OCI-LY7 (cell line): Measurements from ENCODE around the gene SWAP70. TPM values are rescaled to one million over a fixed set of nuclear protein-coding genes. Genes with fewer than 3 reads are reported as not detected.

Source experiments
- BruUV-seq: library from RNA; stranded (reverse); fragments of 400-500 nt; replicated peaks from 2 replicates; lab custom pipeline; 2021; lab: Mats Ljungman, UMichigan
- CTCF ChIA-PET: fragments of 300-600 bp; sonication (Branson Sonifier 250); formaldehyde crosslinking; loops from one replicate; lab custom pipeline; 2022; ENCODE audit warnings: antibody characterized with exemption; ENCODE audit not compliant: unreplicated experiment; lab: Charles Lee
- POLR2A ChIA-PET: fragments of 300-600 bp; sonication (Branson Sonifier 250); formaldehyde crosslinking; loops from one replicate; lab custom pipeline; 2022; ENCODE audit warnings: antibody characterized with exemption; lab: Charles Lee
- DNase-seq: peaks from one replicate; pipeline ENCODE4 v3.0.0-alpha.2; 2015; ENCODE audit warnings: low spot score
- H2AFZ ChIP-seq: fragments of 200-600 bp; sonication (generic), shearing (Covaris generic); 2 replicates; pipeline ENCODE4 v1.6.1; 2014; ENCODE audit warnings: mild to moderate bottlenecking, antibody characterized with exemption, low read length, moderate library complexity
- H3K27ac ChIP-seq: fragments of 200-600 bp; sonication (generic); 2 replicates; pipeline ENCODE4 v1.5.1; 2014; ENCODE audit warnings: mixed run types, low read depth, mild to moderate bottlenecking, moderate library complexity, low read length, inconsistent platforms; ENCODE audit not compliant: poor library complexity, severe bottlenecking
- H3K36me3 ChIP-seq: fragments of 200-600 bp; sonication (generic); 2 replicates; pipeline ENCODE4 v1.6.1; 2014; ENCODE audit warnings: mild to moderate bottlenecking, antibody characterized with exemption, low read length, moderate library complexity, mixed read lengths; ENCODE audit not compliant: insufficient read depth
- H3K4me1 ChIP-seq: fragments of 200-600 bp; sonication (generic); 2 replicates; pipeline ENCODE4 v1.5.1; 2014; ENCODE audit warnings: mild to moderate bottlenecking, low read length; ENCODE audit not compliant: insufficient read depth, poor library complexity, severe bottlenecking
- H3K4me2 ChIP-seq: fragments of 200-600 bp; sonication (generic); 2 replicates; pipeline ENCODE4 v1.6.1; 2014; ENCODE audit warnings: mild to moderate bottlenecking, low read length
- H3K4me3 ChIP-seq: fragments of 200-600 bp; sonication (generic); 2 replicates; pipeline ENCODE4 v1.5.1; 2014; ENCODE audit warnings: mild to moderate bottlenecking, low read depth, low read length; ENCODE audit not compliant: poor library complexity, severe bottlenecking
- H3K79me2 ChIP-seq: fragments of 200-600 bp; sonication (generic); 2 replicates; pipeline ENCODE4 v1.6.1; 2016; ENCODE audit warnings: low read depth, mild to moderate bottlenecking, low read length, moderate library complexity, mixed read lengths; ENCODE audit not compliant: insufficient read depth
- H3K9me2 ChIP-seq: fragments of 200-600 bp; sonication (generic); 2 replicates; pipeline ENCODE4 v1.6.1; 2016; ENCODE audit warnings: mild to moderate bottlenecking, low read length, mixed read lengths; ENCODE audit not compliant: insufficient read depth
- H3K9me3 ChIP-seq: fragments of 200-600 bp; sonication (generic); 2 replicates; pipeline ENCODE4 v1.6.1; 2014; ENCODE audit warnings: mild to moderate bottlenecking, mixed run types, low read length, mixed read lengths
- H4K20me1 ChIP-seq: fragments of 200-600 bp; sonication (generic); 2 replicates; pipeline ENCODE4 v1.6.1; 2014; ENCODE audit warnings: mild to moderate bottlenecking, antibody characterized with exemption, low read length, moderate library complexity, mixed read lengths; ENCODE audit not compliant: insufficient read depth
- CTCF ChIP-seq: fragments of 200-600 bp; sonication (generic); conservative IDR thresholded peaks from 2 replicates; pipeline ENCODE4 v1.5.1; 2014; ENCODE audit warnings: mild to moderate bottlenecking, antibody characterized with exemption, low read length, moderate library complexity, mixed read lengths
- EZH2phosphoT487 ChIP-seq: fragments of 200-600 bp; sonication (generic); IDR thresholded peaks from 2 replicates; pipeline ENCODE4 v1.6.1; 2018; ENCODE audit warnings: low read depth, borderline replicate concordance, mild to moderate bottlenecking, mixed run types, antibody characterized with exemption, low read length, moderate library complexity, mixed read lengths
- intact Hi-C: fragments of 100-400 bp; cut with micrococcal nuclease; formaldehyde crosslinking; loops from one replicate; pipeline ENCODE4 v1.10.0; 2022; ENCODE audit not compliant: unreplicated experiment
- total RNA-seq, 2 experiments: library from RNA; depleted of rRNA in 1 of 2; stranded (reverse); fragments of >200 nt in 1 of 2; shearing (Covaris generic) in 1 of 2; gene quantifications; 2 replicates each; pipeline ENCODE4 v1.2.3, GENCODE V29; 2014 to 2022

Gene SWAP70
- total RNA-seq, 2 experiments from 2014 or later: 37.5 to 110 TPM

- intact Hi-C loops: loop anchor here (1.0 to 10.0 kb wide), 6 partner anchors 103 to 845 kb away; partner anchors contain the start of genes AKIP1 and AMPD3
- H4K20me1 ChIP-seq: no peaks in the 10 kb centered on the region
- H3K9me3 ChIP-seq: no peaks in the 10 kb centered on the region
- H3K79me2 ChIP-seq: no peaks in the 10 kb centered on the region
- peak overlapping the region; percentile 94; the same call in 1 of the 2 replicates for H2AFZ ChIP-seq
- peak overlapping the region; percentile 77 for H3K4me3 ChIP-seq
- peak overlapping the region; percentile 78 for H3K4me2 ChIP-seq
- peak; percentile 78 for DNase-seq
- no peaks in the 10 kb centered on the region for H3K9me2 ChIP-seq
- H3K4me1 ChIP-seq: peaks cover 64% of the 10 kb centered on the region
- POLR2A ChIA-PET: interaction anchor here (0.6 to 1.7 kb wide), 8 partner anchors 23 to 213 kb away, joined by 3 to 7 read pairs (median 3); no protein-coding TSS in a partner anchor
- TF ChIP-seq EZH2phosphoT487 (no peak), CTCF (no peak)
- H3K27ac ChIP-seq: peak overlapping the region; percentile 51
- CTCF ChIA-PET: interaction anchor here (0.6 to 1.0 kb wide), 2 partner anchors 103 to 545 kb away, joined by 3 to 5 read pairs; no protein-coding TSS in a partner anchor
- BruUV-seq: no TSS peak
- no peaks in the 10 kb centered on the region for H3K36me3 ChIP-seq
Observed at GRCh38 chr11:9759519-9760192, 95.8 kb downstream of the SWAP70 start.

- H3K9me3 ChIP-seq: no peaks in the 10 kb centered on the region
- H3K36me3 ChIP-seq: no peaks in the 10 kb centered on the region
- ChIA-PET POLR2A (interaction anchor here (0.6 to 0.9 kb wide), 3 partner anchors 22 to 548 kb away, joined by 3 to 4 read pairs (median 3); no protein-coding TSS in a partner anchor), CTCF (interaction anchor here (0.6 kb wide), 1 partner anchor 887 kb away, joined by 3 read pairs; no protein-coding TSS in a partner anchor)
- no peak for TF ChIP-seq CTCF
- no peak for TF ChIP-seq EZH2phosphoT487
- H3K4me3 ChIP-seq: no peak overlapping the region
- no peak overlapping the region for H3K27ac ChIP-seq
- H2AFZ ChIP-seq: peak overlapping the region; percentile 94; the same call in 1 of the 2 replicates
- H3K9me2 ChIP-seq: no peaks in the 10 kb centered on the region
- no TSS peak for BruUV-seq
- intact Hi-C loops: no loop called here
- peaks cover 62% of the 10 kb centered on the region for H3K4me1 ChIP-seq
- no peaks in the 10 kb centered on the region for H4K20me1 ChIP-seq
- DNase-seq: no peak
- H3K4me2 ChIP-seq: peak overlapping the region; percentile 78
- H3K79me2 ChIP-seq: no peaks in the 10 kb centered on the region
Observed at GRCh38 chr11:9760193-9760575, 96.3 kb downstream of the SWAP70 start.

- Histone ChIP-seq H3K4me3 (no peak overlapping the region), H3K9me3 (no peaks in the 10 kb centered on the region), H3K4me2 (no peak overlapping the region), H3K4me1 (peaks cover 56% of the 10 kb centered on the region), H2AFZ (no peak overlapping the region), H3K27ac (no peak overlapping the region), H3K36me3 (no peaks in the 10 kb centered on the region), H3K9me2 (no peaks in the 10 kb centered on the region), H3K79me2 (no peaks in the 10 kb centered on the region), H4K20me1 (no peaks in the 10 kb centered on the region)
- intact Hi-C loops: no loop called here
- no peak for TF ChIP-seq EZH2phosphoT487
- no peak for TF ChIP-seq CTCF
- no peak for DNase-seq
- ChIA-PET POLR2A (no interaction called here), CTCF (no interaction called here)
- BruUV-seq: no TSS peak
Observed at GRCh38 chr11:9761441-9761945, 97.6 kb downstream of the SWAP70 start.
